Measurements from ENCODE around the gene PDAP1.

- TF ChIP-seq EZH2 (IDR thresholded peaks at IDR 0.05; ENCODE audit: low read depth, unreplicated experiment) (no peak), EZH2phosphoT487 (IDR thresholded peaks at IDR 0.05; ENCODE audit: unreplicated experiment) (no peak), CTCF (conservative IDR thresholded peaks at IDR 0.05; ENCODE audit: low read depth in 2 of 2) (no peak), POLR2AphosphoS5 (IDR thresholded peaks at IDR 0.05; ENCODE audit: low read depth) (no peak)
Observed at GRCh38 chr7:99362801-99363200, 45.6 kb downstream of the PDAP1 start.
